Measurements from ENCODE around the gene PPP2R5E.

The PPP2R5E gene

DNA sequence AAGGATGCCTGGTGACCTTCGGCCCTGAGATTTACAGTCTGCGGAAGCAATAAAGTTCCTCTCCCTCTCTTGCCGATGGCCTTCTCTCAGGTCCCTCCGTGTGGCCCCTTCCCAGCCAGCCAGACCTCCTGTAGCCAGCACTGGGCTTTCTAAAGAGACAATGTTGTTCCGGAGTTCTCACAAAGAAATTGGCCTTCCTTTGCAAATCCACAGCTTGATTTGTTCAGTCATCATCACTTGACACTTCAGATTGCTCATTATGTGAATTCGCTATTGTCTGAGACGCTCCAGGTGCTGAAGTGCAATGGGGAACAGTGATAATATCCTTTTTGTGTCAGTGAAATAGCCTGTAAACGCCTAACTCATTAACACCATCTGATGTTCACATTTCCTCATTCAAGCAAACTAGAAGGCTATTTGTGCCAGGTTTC is 180.8 kb downstream of the PPP2R5E start:
- no peak for FAIRE-seq

- no peak for FAIRE-seq
Observed at GRCh38 chr14:63361790-63362189, 181.4 kb downstream of the PPP2R5E start.

GRCh38 chr14:63357841-63358240 is 185.3 kb downstream of the PPP2R5E start:
- no peak for FAIRE-seq

- no peak for FAIRE-seq
Observed at GRCh38 chr14:63345826-63346225, 197.4 kb downstream of the PPP2R5E start.

GRCh38 chr14:63344336-63344735 is 198.8 kb downstream of the PPP2R5E start:
- no peak for FAIRE-seq

DNA sequence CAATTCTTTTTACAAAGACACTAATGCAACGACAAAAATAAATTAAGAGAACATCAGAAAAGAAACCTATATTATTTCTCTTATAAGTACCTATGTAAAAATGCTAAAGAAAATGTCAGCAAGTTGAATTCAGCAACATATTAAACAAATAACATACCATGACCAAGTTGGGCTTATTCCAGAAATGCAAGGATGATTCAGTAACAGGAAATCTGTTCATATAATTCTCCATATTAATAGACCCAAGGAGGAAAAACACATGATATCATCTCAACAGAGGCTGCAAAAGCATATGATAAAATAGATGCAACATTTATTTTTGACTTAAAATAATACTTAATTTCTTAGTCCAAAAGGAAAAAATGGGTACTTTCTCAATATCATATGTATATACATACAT is 199.3 kb downstream of the PPP2R5E start:
- FAIRE-seq = no peak

GRCh38 chr14:63342371-63342770 is 200.8 kb downstream of the PPP2R5E start:
- FAIRE-seq = no peak

GRCh38 chr14:63328787-63329737 is 214.1 kb downstream of the PPP2R5E start:
- no peak for FAIRE-seq

DNA sequence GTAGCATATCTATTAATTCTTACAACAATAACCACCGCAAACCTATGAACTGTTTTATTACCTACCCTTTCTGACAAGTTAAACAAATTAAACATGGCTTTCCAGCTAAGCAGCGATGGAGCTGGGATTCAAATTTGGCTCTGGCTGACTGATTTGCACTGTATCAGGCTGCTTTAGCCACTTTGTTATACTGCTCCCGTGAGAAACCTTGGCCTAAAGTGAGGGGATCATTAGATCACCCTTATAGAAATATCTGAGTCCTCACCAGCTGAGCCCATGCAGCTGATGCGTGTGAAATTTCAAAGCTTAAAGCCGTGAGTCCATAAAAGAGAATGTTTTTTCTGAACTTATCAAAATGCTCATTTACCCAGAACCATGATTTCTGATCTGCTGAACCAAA is 216.3 kb downstream of the PPP2R5E start:
- no peak for FAIRE-seq

- FAIRE-seq = no peak
Observed at GRCh38 chr14:63322897-63323573, 220.1 kb downstream of the PPP2R5E start.

- FAIRE-seq = no peak
Observed at GRCh38 chr14:63322472-63322871, 220.7 kb downstream of the PPP2R5E start.

All from A204.1 (cell line).